CMK (cell line): Measurements from ENCODE around the gene NRXN3.

ENCODE experiments used
- DNase-seq: peaks from one replicate; pipeline ENCODE4 v3.0.0-alpha.2; 2010; ENCODE audit warnings: low read depth

The NRXN3 gene

GRCh38 chr14:78823516-78823915 is 653.3 kb downstream of the NRXN3 start:
- DNase-seq = no peak

GRCh38 chr14:78829274-78829673 is 659.1 kb downstream of the NRXN3 start:
- DNase-seq = no peak

GRCh38 chr14:78834766-78835451 is 664.7 kb downstream of the NRXN3 start:
- no peak for DNase-seq

GRCh38 chr14:78835909-78836308 is 665.7 kb downstream of the NRXN3 start:
- DNase-seq = no peak

- DNase-seq = peak; percentile 20
Observed at GRCh38 chr14:78836777-78837176, 666.6 kb downstream of the NRXN3 start.

GRCh38 chr14:78838959-78839358 is 668.8 kb downstream of the NRXN3 start:
- DNase-seq = no peak

GRCh38 chr14:78840898-78841297 is 670.7 kb downstream of the NRXN3 start:
- DNase-seq = no peak

GRCh38 chr14:78847801-78848200 is 677.6 kb downstream of the NRXN3 start:
- no peak for DNase-seq

- no peak for DNase-seq
Observed at GRCh38 chr14:78848234-78848820, 678.2 kb downstream of the NRXN3 start.

GRCh38 chr14:78849952-78850351 is 679.8 kb downstream of the NRXN3 start:
- DNase-seq = no peak

- DNase-seq = no peak
Observed at GRCh38 chr14:78851189-78851588, 681.0 kb downstream of the NRXN3 start.

GRCh38 chr14:78852040-78852439 is 681.9 kb downstream of the NRXN3 start:
- no peak for DNase-seq

GRCh38 chr14:78857974-78858373 is 687.8 kb downstream of the NRXN3 start:
- no peak for DNase-seq

- DNase-seq = no peak
Observed at GRCh38 chr14:78863143-78863542, 693.0 kb downstream of the NRXN3 start.

GRCh38 chr14:78872837-78873236 is 702.7 kb downstream of the NRXN3 start:
- DNase-seq = no peak

GRCh38 chr14:78873581-78873980 is 703.4 kb downstream of the NRXN3 start:
- DNase-seq = no peak

- DNase-seq = no peak
Observed at GRCh38 chr14:78875049-78875448, 704.9 kb downstream of the NRXN3 start.

GRCh38 chr14:78885884-78886283 is 715.7 kb downstream of the NRXN3 start:
- DNase-seq = no peak

GRCh38 chr14:78897443-78897842 is 727.3 kb downstream of the NRXN3 start:
- DNase-seq = no peak

- DNase-seq = no peak
Observed at GRCh38 chr14:78902010-78902623, 731.9 kb downstream of the NRXN3 start.

GRCh38 chr14:78904094-78904493 is 733.9 kb downstream of the NRXN3 start:
- DNase-seq = no peak

- DNase-seq = no peak
Observed at GRCh38 chr14:78917462-78917861, 747.3 kb downstream of the NRXN3 start.

- no peak for DNase-seq
Observed at GRCh38 chr14:78921856-78922255, 751.7 kb downstream of the NRXN3 start.

GRCh38 chr14:78927261-78927660 is 757.1 kb downstream of the NRXN3 start:
- no peak for DNase-seq
